Measurements from ENCODE around the gene SLC25A22.

The SLC25A22 gene

DNA sequence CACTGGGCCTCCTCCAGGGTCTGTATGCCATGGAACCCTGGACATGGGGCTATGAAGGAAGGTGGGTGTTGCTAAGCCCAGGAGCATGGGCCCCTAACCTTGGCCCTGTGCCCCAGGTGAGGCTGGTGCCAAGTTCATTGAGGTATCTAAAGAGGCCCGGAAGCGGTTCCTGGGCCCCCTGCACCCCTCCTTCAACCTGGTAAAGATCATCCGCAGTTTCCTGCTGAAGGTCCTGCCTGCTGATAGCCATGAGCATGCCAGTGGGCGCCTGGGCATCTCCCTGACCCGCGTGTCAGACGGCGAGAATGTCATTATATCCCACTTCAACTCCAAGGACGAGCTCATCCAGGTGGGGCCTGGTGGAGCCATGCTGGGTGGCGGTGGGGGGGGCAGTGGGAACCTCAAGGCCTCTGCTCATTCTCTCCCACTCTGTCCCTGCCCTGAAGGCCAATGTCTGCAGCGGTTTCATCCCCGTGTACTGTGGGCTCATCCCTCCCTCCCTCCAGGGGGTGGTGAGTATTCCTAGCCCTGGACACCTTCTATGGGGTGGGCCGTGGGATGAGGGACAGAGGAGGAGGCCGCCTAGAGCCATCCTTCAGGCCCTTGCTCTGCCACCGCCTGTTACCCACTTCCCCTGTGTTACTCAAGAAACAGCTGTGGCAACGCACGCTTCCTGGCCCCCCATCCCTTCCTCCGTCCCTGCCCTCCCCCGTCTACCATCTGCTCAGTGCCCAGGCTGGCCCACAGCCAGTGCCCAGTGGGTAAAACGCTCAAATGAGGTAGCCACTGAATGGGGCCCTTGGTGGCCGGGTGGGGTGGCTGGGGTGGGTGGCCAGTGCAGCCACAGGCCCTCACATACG lies 23.7 kb upstream of the SLC25A22 start:
- DNase-seq (ENCODE audit: low spot score), result no peak

DNA sequence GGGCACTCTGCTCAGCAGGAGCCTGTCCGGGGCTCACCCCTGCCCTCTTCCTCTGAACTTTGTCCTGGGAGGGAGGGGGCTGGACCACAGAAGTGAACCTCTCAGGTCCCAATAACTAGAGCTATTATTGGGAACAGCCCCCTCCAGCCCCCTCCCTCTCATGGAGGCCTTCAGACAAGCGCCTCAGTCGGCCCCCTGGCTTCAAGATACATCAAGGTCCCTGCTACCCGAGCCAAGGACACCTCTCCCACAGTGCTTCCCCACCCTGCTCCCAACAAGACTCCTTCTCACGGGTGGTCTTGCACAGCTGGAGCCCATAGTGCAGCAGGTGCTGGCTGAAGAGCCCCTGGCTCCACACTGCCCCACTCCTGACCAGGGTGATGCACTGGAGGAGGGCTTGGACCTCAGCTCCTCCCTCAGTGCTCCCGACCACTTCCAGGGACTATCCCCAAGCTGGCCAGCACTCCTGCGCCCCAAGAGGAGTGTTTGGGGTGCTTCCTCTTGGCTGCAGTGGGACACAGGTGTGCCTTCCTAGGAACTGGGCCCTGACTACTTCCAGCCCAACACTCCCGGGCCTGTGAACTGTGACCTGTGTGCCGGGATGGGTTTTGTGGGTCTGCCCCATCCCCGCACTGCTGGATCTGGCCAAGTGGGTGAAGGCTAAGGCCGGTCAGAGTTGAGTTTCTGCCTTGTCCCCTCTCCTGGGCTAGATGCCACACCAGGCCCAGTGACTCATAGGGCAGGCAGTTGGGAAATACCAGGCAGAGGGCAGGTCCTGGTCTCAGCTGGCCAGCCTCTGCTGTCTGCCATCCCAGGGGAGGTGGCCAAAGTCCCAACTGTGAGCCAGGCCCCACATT lies 22.8 kb upstream of the SLC25A22 start:
- no peak for DNase-seq (ENCODE audit: low spot score)

DNA sequence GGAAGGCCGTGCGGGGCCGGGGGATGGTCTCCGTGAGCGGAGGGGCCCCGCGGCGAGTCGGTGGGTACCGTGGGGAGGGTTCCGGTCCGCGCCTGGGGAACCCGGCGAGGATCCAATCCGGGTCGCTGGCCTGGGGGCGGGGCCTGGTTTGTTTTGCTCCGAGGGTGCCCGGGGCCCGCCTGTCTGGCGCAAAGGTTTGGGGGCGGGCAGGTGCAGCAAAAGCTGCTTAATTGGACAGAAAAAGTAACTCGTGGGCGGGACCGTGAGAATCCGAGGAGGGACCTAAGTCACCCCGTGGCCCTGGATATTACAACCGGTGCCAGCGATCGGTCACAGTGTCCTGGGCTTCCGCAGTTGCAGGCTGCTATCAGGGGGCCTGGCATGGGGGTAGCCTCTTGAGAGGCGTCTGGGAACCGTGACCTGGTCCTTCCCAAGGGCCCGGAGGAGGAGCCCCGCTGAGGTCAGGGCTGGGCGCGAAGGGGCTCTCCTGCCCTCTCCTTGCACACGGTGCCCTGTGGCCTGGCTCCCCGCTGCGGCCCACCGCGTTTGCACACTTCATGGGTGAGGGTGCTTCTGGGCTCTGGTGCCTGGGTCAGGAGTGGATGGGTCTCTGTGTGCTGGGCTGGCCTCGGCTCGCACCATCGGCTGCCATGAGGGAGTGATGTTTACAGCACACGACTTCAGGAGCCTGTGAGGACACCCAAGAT lies 22.0 kb upstream of the SLC25A22 start:
- DNase-seq (ENCODE audit: low spot score), result peak; percentile 81

DNA sequence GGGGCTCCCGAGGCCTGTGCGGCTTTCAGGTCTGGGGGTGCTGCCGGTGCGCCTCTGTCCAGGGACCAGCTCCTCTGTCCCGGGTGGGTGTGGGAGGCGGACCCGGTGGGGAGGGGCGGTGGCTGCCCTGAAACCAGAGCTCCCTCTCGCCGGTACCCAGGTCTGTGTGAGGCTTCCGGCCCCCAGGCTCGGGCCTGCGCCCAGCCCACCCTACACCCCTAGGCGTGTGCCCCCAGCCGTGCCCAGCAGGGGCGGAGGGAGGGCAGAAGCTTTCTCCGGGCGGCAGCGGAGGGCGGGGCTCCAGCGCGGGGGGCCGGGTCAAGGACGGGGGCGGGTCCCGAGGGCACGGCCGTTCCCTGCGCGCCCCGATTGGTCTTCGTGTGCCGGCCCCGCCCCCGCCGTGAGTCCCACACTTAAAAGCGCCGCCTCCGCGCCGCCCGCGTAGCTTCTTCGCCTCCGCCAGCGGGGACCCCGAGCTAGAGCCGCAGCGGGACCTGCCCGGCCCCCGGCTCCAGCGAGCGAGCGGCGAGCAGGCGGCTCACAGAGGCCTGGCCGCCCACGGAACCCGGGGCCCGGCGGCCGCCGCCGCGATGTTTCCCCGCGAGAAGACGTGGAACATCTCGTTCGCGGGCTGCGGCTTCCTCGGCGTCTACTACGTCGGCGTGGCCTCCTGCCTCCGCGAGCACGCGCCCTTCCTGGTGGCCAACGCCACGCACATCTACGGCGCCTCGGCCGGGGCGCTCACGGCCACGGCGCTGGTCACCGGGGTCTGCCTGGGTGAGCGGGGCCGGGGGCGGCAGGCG lies 21.2 kb upstream of the SLC25A22 start:
- peak; percentile 88 for DNase-seq (ENCODE audit: low spot score)

DNA sequence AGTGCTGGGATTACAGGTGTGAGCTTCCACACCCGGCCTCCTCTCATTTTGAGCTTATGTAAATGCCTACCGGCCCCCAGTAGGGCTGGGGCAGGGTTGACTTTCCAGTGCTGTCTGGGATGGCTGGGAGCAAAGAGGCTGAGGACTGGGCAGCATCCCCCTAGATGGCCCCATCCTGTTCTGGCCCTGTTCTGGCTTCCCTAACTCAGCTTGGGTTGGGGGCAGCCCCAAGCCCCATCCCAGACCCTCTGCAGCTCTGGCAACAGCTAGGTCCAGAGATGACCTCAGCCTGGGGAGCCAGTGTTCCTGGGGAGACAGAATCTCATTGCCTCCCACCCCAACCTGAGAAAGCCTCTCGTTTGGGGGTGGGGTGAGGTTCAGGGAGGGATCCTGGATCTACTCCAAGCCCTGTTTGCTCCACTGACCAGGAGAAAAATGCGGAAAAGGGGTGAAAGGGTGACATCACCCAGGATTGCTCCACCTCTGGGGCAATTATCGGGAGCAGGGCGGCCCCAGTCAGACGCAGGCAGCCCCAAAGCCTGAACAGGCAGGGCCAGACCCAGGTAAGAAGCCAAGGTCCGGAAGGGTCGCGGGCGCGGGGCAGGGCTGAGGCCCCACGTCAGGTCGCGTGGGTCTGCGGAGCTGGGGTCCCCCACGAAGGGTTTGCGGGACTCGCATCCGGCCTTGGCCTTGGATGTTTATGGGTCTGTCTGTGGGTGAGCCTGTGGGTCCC lies 20.5 kb upstream of the SLC25A22 start, which contains the start of gene PNPLA2:
TSS of gene PNPLA2 (plus strand) at position 519 of the 733 bp plus-strand sequence. CDS start 805 bp downstream, outside the sequence.
- DNase-seq (ENCODE audit: low spot score), result no peak

DNA sequence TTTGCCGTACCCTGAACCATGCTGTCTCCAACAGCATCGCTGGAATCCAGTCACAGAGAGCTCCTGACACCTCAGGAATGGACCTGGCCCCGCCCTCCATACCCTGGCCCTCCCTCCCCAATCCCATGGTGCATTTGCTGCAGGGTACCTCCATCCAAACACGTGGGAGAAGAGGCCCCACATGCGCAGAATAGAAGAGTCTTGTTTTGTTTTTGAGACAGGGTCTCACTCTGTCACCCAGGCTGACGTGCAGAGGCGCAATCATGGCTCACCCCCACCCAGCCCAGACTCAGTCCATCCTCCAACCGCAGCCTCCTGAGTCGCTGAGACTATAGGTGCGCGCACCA lies 18.3 kb upstream of the SLC25A22 start:
- DNase-seq (ENCODE audit: low spot score), result no peak

DNA sequence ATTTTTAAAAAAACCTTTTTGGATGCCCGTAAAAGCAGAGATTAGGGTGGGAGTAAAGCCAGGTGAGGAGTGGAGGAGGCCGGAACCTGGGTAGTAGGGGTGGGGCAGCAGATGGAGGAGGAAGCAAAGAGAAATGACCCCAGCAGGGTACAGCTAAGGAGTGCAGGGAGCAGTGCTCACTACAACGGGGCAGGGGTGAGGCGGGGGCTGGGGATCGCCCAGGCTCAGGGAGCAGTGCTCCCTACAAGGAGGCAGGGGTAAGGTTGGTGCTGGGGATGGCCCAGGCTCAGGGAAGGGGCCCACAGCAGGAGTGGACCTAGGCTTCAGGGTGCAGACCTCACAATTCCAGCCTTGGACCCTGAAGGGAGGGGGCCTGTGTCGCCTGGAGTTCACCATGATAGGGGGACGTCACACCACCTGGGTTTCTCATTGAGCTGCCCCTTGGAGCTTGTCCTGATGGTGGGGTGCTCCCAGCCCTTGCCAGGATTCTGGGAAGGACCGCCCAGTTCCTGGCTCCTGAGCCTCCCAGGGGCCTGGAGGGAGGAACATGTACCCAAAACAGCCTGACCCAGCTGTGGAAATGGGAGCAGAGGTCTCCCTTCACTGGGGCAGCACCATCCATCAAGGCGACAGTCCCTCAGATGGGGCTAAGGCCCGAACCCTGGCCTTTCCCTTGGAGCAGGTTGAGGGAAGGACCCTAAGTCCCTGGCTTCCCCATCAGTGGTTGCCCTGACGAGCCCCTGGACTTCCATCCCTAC lies 17.8 kb upstream of the SLC25A22 start:
- no peak for DNase-seq (ENCODE audit: low spot score)

DNA sequence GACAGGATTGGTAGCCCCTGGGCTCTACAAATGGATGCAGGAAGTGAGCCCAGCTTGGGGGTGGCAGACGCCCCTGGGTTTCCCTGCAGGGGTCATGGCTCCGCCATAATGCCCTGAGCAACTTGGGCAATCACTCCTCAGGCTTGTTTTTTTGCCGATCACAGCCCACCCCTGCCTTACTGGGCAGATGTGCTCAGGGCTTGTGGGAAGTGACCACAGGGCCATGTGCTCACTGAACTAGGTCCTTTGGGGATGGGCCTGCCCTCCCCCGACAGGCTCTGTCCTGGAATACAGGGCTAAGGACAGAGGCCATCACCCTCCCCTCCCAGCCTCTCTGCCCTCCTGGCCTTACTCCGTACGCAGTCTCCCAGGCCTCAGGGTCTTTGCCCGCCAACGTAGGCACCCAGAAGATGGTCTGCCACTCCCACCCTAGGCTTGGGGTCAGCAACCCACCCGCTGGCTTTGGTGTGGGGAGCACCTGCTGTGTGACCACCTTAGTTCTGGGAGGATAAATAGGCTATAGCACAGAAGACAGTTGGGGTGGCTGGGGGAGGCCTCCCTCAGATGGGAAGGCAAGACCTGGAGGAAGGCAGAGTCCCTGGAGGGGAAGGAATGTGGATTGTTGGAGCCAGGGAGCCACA lies 15.5 kb upstream of the SLC25A22 start:
- no peak for DNase-seq (ENCODE audit: low spot score)

DNA sequence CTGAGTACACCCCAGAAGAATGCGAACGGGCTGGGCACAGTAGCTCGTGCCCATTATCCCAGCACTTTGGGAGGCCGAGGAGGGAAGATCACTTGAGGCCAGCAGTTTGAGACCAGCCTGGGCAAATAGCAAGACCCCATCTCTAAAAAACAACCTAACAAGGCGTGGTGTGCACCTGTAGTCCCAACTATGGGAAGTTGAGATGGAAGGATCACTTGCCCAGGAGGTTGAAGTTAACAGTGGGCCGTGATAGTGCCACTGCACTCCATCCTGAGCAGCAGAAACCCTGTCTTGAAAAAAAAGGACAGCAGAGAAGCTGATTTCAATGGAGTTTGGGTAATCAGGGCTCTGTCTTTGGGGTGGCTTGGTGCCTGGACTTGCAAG lies 15.0 kb upstream of the SLC25A22 start:
- no peak for DNase-seq (ENCODE audit: low spot score)

DNA sequence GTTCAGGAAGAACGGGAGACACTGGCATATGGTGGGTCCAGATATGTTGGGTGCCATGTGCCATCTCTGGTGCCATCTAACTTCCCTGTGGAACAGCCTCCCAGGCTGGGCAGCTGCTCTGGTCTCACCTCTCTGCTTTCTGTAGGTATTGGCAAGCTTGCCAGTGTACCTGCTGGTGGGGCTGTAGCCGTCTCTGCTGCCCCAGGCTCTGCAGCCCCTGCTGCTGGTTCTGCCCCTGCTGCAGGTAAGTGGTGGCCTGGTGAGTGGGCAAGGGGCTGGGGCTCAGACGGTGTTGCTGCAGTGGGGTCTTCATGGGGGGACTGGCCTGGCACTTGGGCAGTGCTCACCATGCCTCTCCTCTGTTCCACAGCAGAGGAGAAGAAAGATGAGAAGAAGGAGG lies 14.3 kb upstream of the SLC25A22 start:
- DNase-seq (ENCODE audit: low spot score), result no peak

DNA sequence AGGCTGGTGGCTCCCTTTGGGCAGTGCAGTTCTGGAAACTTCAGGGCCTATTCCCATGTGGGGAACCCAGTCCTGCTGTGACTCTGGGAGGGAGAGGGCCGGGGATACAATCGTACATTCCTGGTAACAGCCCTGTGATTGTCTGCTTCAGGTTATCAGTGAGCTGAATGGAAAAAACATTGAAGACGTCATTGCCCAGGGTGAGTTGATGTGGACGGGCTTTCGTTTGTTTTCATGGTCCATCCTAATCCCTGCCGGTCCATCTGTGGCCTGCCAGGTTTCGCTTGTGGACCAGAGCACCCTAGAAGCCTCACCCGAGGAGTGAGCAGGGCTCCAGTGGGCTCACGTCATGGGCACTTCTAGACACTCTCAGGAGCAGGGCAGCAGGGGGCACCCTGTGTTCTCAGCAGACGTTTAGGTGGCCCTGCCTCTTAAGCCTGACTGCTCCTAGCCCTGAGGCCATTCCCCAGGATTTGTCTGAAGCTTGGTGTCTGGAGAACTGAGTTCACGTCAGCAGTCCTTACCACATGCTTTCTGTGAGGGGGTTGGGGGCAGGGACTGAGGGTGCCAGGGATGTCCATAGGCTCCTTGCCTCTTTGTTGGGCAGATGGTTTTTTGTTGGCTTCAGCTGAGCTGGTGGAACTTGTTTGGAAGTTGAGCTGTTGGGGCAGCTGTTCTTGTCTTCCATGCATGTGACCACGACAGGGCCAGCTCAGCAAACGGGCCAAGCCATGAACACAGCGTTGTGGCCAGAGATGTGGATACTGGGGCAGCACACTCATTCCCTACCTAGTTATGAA lies 13.6 kb upstream of the SLC25A22 start:
- DNase-seq (ENCODE audit: low spot score), result no peak

DNA sequence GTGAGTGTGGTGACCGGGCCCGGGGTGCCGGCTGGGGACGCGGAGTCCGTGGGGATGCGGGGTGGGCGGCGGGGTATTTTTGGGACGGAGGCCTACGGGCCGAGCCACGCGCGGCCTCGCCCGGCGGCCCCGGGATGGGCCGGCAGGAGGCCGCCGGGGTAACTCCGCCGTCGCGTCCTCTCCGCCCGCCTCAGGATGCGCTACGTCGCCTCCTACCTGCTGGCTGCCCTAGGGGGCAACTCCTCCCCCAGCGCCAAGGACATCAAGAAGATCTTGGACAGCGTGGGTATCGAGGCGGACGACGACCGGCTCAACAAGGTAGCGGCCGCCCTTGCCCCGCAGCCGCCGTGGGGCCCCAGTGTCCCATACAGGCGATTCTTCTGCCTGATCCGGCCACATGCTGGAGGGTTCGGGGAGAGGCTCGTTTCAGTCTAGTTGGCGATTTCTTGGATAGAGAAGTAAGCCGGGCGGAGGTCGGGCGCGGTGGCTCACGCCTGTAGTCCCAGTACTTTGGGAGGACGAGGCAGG lies 12.0 kb upstream of the SLC25A22 start:
- no peak for DNase-seq (ENCODE audit: low spot score)

DNA sequence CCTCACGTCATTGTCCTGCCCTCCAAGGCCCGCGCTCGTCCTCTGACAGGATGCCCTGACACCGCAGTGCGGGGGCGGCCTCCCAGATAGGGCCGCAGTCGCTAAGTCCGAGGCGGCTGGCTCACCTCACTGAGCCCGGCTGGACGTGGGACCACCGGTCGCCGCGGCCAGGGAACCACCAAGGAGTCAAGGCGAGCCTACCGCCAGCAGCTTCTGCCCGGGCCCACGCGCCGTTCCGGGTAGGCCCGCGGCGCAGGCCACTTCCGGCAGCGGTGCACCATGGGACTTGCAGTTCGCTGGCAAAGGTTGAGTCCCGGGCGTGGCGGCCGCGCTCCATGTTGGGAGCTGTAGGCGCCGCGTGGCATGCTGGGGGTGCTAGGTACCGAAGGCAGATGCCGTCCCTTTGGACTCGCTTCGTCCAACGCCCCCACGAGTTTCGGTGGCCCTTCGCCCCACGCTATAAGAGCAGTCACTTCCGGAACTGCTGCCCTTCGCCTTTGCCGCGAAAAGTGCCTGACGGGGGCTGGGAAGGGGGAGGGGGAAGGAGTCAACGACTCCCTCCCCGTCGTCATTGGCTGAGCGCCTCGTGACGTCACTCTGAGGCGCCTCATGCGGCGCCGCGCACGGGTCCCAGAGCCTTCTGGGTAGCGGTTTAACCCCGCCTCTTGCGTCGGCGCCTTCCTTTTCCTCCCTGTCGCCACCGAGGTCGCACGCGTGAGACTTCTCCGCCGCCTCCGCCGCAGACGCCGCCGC lies 11.4 kb upstream of the SLC25A22 start, which contains the start of gene RPLP2:
TSS of gene RPLP2 (plus strand) at position 681 of the 753 bp plus-strand sequence. CDS start 268 bp downstream, outside the sequence.
- peak; percentile 96 for DNase-seq (ENCODE audit: low spot score)

DNA sequence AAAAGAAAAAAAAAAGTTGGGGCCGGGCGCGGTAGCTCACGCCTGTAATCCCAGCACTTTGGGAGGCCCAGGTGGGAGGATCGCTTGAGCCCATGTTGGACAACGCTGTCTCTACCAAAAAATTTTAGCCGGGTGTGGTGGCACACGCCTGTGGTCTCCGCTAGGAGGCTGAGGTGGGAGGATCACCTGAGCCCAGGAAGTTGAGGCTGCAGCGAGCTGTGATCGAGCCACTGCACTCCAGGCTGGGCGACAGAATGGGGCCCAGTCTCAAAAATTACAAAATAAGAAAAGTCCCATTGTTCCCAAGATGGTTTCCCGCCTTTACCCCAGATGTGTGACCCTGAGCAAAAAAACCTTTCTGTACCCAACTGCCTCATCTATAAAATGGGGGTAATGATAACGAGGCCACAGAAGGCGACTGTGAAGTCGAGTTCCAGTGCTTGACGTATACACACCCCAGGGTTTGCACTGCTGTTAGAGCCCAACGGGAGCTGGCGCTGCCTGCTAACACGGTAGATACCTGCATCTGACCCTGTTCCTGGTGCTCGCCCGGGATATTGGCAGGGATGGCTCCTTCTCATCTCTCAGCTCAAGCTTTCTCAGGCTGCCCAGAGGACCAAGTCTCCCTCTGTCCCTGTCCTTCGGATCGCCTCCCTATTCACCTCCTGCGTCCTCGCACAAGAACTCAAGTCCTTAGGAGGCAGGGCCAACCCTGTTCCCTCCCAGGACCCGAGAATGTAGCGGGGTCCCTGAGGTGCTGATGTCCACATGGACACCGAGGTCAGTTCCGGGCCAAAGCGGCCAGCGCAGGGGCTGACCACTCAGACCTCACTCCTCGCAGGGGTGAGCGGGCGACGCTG lies 10.6 kb upstream of the SLC25A22 start:
- peak; percentile 73 for DNase-seq (ENCODE audit: low spot score)

DNA sequence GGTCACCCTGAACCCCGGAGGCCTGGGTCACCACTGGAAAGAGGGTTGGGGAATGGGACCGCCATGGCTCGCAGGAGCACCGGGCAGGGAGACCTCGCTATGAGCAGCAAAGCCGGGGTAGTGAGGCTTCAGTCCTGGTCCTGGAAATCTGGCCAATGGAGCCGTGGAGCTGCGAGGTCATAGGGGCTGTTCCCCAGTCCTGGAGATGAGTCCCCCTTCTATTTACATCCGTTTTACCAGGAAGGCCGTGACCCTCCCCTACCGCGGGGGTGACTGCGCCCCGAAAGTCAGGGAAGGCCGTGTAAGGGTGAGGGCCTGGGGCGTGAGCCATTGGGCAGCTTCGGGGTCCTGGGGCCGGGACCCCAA lies 6.5 kb upstream of the SLC25A22 start:
- DNase-seq (ENCODE audit: low spot score), result no peak

DNA sequence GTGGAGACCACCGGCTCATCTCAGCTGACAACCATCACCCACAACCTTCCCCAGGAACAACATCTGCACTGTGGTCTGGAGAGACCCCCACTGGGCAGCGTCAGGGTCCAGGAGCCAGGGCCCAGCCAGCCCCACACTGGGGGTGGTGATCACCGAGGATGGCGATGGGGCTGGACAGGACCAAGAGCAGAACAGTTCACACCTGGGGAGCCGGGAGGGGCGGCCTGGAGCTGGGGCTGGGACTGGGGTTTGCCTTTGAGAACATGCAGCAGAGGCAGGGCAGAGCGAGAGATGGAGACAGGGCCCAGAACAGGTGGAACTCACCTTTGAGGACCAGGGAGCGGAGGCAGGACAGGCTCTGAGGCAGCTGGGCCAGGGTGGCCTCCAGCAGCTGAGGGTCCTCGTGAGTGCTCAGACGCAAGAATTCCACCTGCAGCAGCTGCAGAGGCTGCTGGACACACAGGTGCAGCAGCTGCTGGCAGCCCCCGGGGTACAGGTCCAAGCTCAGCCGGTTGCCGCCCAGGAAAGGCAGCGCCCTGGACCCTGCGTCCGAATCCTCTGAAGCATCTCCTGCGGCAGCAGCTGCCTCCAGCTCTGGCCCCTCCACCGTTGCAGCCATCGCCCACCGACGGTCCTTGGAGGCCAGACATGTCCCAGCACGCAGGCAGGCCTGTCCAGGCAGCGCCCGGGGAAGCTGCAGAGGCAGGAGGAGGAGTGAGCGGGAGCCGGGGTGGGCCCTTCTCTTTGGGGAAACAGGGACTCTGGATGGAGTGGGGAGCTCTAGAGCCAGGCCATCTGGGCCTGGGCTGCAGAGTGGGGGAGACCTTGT lies 5.9 kb upstream of the SLC25A22 start:
- DNase-seq (ENCODE audit: low spot score), result no peak

Measured in HuH-7 (cell line).